ENCODE results near the gene ANO6.

- TF ChIP-seq CTCF (conservative IDR thresholded peaks at IDR 0.05; ENCODE audit: low read depth, low read length) (no peak), POLR2A (IDR thresholded peaks at IDR 0.05; ENCODE audit: low read depth, low read length) (no peak), BHLHE40 (IDR thresholded peaks at IDR 0.05; ENCODE audit: low read depth, low read length) (no peak), FOS (IDR thresholded peaks at IDR 0.05; ENCODE audit: low read depth, low read length) (no peak), RAD21 (IDR thresholded peaks at IDR 0.05; ENCODE audit: low read length) (no peak), MAZ (IDR thresholded peaks at IDR 0.05; ENCODE audit: borderline replicate concordance, low read depth, low read length) (no peak), USF2 (IDR thresholded peaks at IDR 0.05; ENCODE audit: low read depth, low read length) (no peak), CEBPB (IDR thresholded peaks at IDR 0.05; ENCODE audit: low read depth, low read length) (no peak)
Measured at GRCh38 chr12:45296046-45296586, 80.2 kb downstream of the ANO6 start.

Data from IMR-90 (cell line).